DMS79 (cell line): ENCODE data around the gene VPS72.

Experiments
- DNase-seq: peaks from one replicate; lab custom pipeline; 2025; lab: John Stamatoyannopoulos, UW

VPS72 gene

DNA sequence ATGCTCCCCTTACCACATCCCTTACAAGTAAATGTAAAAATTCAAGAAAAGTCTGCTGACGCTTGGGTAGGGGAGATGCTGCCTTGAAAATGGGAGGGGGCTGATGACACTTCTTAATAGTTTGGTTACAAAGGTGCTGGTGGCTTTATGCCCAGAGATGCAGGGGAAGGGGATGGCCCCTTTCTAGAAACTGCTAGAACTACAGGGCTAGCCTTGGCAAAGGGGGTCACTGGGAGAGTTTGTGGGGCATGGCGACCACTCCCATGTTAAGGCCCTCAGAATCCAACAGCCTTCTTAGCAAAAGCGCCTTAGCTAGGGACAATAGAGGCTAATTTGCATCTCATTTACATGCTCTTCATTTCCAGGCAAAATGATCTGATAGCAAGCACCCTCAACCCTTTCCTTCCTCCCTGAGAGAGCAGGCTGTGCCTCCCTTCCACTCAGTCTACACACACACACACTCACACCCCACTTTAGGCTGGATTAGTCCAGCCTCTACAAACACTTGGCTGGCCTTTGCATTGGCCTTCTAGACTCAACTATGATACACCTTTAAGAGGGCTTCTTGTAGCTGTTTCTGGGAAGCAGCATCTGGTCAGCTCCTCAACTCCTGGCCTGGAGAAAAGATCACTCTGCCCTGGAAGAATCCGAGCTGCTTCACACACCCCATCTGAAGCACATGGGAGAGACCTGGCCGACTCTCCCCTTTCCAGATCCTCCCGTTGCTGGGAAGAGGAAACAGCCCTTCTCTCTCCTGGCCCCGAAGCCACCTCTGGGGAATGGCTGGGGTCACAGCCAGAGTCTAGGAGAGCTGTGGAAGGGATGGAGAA lies 45.3 kb downstream of the VPS72 start:
- DNase-seq = no peak

- DNase-seq = no peak
These were observed 46.0 kb downstream of the VPS72 start for GRCh38 chr1:151143986-151144385.

- DNase-seq = no peak
These were observed 47.0 kb downstream of the VPS72 start for GRCh38 chr1:151143057-151143435.

- DNase-seq = no peak
These were observed 47.5 kb downstream of the VPS72 start for GRCh38 chr1:151142411-151143056.

DNA sequence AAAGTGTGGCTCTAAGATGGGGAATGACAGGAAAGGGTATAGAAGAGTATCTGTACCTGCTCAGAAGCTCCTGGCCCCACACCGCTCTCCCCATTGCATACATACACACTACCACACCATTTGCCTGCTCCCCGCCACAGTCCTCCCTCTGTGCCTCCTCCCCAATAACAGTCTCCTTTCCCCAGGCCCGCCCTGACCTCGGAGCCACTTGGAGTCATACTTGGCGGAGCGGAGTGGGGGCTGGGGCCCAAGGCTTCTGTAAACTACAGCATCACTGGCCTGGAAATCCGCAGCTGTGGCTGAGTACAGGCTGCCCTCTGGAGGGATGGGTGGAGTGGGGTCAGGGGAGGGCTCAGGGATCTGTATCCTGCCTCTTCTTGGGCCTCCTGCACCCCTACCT lies 52.2 kb downstream of the VPS72 start:
- DNase-seq = no peak

GRCh38 chr1:151135433-151136385 lies 54.3 kb downstream of the VPS72 start:
- DNase-seq = no peak

- DNase-seq = no peak
These were observed 55.0 kb downstream of the VPS72 start for GRCh38 chr1:151134991-151135390.

GRCh38 chr1:151134396-151134795 lies 55.6 kb downstream of the VPS72 start:
- DNase-seq = no peak

- no peak for DNase-seq
These were observed 56.8 kb downstream of the VPS72 start for GRCh38 chr1:151133018-151133806.

- no peak for DNase-seq
These were observed 57.5 kb downstream of the VPS72 start for GRCh38 chr1:151132335-151133017.

DNA sequence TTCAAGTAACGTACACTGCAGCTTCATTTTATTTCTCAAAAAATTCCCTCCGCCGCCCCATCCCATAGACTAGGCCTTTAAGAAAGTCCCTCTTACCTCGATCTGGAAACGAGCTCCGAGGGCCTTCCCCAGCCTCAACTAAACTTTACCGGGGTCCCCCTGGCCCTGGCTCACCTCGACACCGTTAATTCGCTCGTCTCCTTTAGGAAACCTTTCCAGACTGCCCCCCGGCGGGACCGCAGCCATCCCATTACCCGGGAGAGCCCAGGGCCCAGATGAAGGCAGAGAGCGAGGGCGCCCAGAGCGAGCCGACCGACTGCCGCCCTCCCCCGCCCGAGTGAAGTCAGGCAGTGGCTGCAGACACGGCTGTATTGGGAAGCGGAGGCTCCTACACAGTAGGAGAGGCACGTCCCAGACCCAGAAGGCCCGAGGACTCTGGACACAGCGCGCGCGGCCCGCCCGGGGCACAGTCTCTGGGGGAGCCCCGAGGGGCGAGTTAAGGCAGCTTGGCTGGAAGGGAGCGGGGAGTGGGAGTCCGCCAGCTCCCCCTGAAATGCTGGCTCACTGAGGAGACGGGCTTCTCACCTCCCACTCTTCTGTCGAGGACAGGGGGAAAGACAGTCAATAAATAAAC lies 58.2 kb downstream of the VPS72 start:
- no peak for DNase-seq

- peak; percentile 95 for DNase-seq
These were observed 58.9 kb downstream of the VPS72 start for GRCh38 chr1:151130987-151131586.

DNA sequence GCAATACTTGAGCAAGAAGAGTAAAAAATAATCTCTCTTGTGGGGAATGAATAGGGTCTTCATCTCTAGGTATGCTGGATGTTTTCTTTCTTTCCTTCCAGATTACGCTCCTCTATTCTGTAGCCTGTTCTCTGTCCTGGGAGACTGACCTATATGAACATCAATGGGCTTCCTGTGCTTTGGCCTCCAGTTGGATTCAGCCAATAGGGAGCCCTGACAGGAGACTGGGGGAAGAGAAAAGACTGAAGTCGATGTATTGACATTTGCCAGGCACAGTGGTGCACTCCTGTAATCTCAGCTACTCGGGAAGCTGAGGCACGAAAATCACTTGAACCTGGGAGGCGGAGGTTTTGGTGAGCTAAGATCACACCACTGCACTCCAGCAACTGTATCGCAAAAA lies 61.2 kb downstream of the VPS72 start:
- no peak for DNase-seq
